C4-2B (cell line): ENCODE measurements around the gene LILRB3.
A peak's percentile ranks its signal among the peaks of the same experiment; 100 is the strongest.
"Not testable (repeated sequence)": the region's sequence is repeated elsewhere in the genome, so short reads cannot be mapped to it uniquely, and the experiment has no call there.

ENCODE experiments used
- H3K27ac ChIP-seq: fragments of 450-650 bp; 2 replicates; pipeline ENCODE4 v1.5.1; 2017
- CTCF ChIP-seq: fragments of 450-650 bp; conservative IDR thresholded peaks from 2 replicates; pipeline ENCODE4 v1.5.1; 2017; ENCODE audit warnings: mild to moderate bottlenecking
- ZFX ChIP-seq: fragments of 450-650 bp; IDR thresholded peaks from 2 replicates; pipeline ENCODE4 v1.6.1; 2017

Gene LILRB3

DNA sequence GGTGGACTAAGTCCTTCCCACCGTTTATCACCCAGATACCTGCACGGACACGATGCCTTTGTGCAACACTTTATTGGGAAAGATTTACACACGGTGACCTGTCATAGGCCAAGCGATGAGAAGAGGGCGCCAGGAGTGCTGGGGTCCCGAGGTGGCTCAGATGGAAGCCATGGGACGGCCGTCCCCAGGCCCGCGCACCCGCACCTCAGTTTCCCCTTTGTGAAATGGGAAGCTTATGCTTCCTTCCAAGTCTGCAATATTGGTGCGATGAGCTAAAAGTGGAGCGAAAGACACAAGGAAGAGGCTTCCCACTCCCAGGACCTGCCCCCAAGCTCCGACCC, 49.5 kb downstream of the LILRB3 start:
- TF ChIP-seq ZFX = no peak
- no peak; the same call in 1 of the 2 replicates for TF ChIP-seq CTCF
- peak overlapping the region; percentile 74 for H3K27ac ChIP-seq

GRCh38 chr19:54172471-54173358, 50.1 kb downstream of the LILRB3 start, which contains the start of gene TMC4:
Gene TMC4, minus strand, starts transcription at chr19:54173160. Its CDS starts 43 bp downstream, at chr19:54173117.
- TF ChIP-seq CTCF = no peak; the same call in 1 of the 2 replicates
- TF ChIP-seq ZFX = no peak
- H3K27ac ChIP-seq = peak within 1 kb of the TSS; percentile 74

- H3K27ac ChIP-seq = not testable (repeated sequence)
These were observed 50.9 kb downstream of the LILRB3 start for GRCh38 chr19:54171736-54172431.

- no peak overlapping the region for H3K27ac ChIP-seq
- TF ChIP-seq CTCF (no peak), ZFX (no peak)
These were observed 53.6 kb downstream of the LILRB3 start for GRCh38 chr19:54169149-54169740.

- peak; percentile 91 for TF ChIP-seq CTCF
- TF ChIP-seq ZFX = no peak
These were observed 54.5 kb downstream of the LILRB3 start for GRCh38 chr19:54168174-54168917.

More at GRCh38 chr19:54168174-54168917, 54.5 kb downstream of the LILRB3 start:
- no peak overlapping the region for H3K27ac ChIP-seq
